Measurements from ENCODE around the gene CUZD1.

GRCh38 chr10:122850705-122851640, 5.3 kb upstream of the CUZD1 start:
- TF ChIP-seq FOXP2 (optimal IDR thresholded peaks at IDR 0.05; ENCODE audit: borderline replicate concordance, extremely low read depth, extremely low read length, insufficient read depth): no peak
- TF ChIP-seq POLR2AphosphoS5 (IDR thresholded peaks at IDR 0.05; ENCODE audit: low read depth, low read length): no peak
- no peak for TF ChIP-seq REST (IDR thresholded peaks at IDR 0.05; ENCODE audit: insufficient read depth in 1 of 2, low read depth in 2 of 2, low read length in 2 of 2)
